ENCODE measurements around the gene IL24.

Gene IL24

DNA sequence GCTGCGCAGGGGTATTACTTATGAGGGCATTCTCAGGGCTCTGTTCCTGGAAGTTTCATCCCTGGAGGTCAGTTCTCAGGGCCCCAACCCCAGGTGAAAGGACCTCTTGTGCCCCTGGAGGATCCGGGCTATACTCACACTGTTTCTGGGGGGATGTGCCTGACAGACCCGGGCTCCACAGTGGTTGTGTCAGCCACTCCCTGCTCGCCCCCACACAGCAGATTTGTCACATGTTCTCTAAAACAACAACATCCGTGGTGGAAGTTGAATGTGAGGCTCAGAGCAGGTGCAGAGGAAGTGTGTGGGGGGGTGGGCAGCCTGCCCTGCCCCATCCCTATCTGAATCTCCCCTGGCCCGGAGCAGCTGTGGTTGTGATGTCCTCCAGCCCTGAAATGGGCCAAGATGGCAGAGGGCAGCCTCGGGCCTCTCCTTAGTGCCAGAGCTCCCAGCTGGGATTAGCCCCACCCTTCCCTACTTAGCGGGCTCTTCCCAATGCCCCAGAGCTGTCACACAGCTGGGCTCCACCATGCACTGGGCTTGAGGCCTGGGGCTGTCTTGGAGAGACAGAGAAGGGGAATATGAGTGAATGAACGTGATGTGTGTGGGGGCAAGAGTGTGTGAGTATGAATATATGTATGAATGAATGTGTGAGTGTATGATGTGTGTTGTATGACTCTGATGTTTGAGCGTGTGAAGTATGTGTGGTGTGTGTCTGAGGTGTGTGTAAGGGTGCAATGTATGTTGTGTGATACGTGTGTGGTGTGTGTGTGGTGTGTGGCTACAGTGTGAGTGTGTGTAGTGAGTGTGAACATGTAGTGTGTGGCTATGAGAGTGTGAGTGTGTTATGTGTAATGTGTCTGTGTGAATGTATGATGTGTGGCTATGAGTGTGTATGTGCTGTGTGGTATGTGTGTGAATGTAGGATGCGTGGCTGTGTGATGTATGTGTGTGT is 26.0 kb downstream of the IL24 start:
- in situ Hi-C loops (cut with MboI; ENCODE audit: low sequenced_read_pairs), result loop anchor here (25.0 kb wide), 1 partner anchor 186 kb away; no protein-coding TSS in a partner anchor

DNA sequence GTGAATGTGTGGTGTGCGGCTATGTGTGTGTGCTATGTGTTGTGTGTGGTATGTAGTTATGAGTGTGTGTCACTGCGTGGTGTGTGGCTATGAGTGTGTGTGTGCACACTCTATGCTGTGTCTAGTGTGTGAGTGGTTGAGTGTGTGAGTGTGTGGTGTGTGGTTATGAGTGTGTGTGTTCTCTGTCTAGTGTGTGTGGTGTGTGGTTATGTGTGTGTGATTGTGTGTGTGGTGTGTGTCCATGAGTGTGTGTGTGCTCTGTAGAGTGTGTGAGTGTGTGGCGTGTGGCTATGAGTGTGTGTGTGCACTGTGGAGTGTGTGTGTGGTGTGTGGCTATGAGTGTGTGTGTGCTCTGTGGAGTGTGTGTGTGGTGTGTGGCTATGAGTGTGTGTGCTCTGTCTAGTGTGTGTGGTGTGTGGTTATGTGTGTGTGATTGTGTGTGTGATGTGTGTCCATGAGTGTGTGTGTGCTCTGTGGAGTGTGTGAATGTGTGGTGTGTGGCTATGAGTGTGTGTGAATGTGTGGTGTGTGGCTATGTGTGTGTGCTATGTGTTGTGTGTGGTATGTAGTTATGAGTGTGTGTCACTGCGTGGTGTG is 26.8 kb downstream of the IL24 start:
- in situ Hi-C loops (cut with MboI; ENCODE audit: low sequenced_read_pairs), result loop anchor here (25.0 kb wide), 1 partner anchor 187 kb away; no protein-coding TSS in a partner anchor

DNA sequence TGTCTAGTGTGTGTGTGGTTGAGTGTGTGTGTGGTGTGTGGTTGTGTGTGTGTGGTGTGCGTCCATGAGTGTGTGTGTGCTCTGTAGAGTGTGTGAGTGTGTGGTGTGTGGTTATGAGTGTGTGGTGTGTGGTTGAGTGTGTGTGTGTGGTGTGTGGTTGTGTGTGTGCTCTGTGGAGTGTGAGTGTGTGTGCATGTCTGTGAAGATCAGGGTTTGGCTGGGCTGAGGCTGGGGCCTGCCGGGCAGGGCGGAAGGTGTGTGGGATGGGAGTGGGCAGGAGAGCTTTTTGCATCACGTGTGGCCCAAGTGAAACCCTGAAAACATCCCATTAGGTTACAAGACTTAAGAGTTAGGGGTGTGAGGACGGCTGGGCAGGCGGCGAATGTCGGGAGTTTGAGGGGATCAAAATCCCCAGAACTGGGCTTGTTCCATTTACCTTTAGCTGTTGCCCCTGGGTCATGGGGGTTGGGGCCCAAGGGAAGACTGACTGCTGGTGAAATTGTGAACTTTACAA is 27.4 kb downstream of the IL24 start:
- in situ Hi-C loops (cut with MboI; ENCODE audit: low sequenced_read_pairs), result loop anchor here (25.0 kb wide), 1 partner anchor 187 kb away; no protein-coding TSS in a partner anchor

DNA sequence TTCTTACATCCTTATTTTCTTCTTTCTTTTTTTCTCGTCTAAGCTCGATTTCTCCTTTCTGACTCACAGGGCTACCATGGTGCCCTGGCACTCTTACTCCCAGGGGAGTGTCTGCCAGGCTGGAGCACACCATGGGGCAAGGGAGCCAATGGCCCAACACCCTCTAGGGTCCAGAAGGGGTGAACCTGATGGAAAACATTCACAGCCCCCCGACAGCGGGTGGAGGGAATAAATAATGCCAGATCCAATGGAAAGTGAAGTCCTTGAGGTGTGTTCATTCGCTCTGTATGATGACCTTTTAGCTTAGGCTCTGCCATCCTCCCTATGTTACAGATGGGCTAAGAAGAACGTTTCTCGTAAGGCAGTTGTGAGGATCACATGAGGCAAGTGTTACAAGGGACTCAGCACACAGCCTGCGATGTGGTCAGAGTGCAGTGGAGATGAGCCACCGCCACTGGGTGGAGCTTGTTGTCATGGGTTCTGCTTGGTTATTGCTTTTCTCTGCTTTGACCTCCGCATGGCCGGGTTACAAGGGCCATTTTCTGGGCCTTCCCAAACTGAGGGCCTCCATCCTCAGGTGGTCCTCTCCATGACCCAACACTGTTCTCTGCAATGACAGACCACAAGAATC is 28.0 kb downstream of the IL24 start:
- in situ Hi-C loops (cut with MboI; ENCODE audit: low sequenced_read_pairs), result no loop called here

DNA sequence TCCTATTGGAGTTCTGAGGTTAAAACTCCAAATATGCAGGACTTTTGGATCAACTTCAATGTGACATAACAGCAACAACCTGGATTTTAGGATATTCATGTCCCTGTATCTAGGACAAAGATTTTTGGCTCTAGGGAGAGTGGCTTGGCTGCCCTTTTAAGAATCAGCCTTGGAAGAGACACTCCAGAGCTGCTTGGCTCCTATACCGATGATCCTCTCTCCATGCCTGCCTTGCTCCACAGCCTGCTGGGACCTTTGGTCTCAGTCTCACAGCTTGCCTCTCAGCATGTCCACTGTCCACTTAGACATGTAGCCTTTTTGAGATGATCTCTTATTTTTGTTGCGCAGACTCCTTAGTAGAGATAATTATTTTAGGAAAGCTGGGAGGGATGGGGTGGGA is 29.0 kb downstream of the IL24 start:
- in situ Hi-C loops (cut with MboI; ENCODE audit: low sequenced_read_pairs), result no loop called here

DNA sequence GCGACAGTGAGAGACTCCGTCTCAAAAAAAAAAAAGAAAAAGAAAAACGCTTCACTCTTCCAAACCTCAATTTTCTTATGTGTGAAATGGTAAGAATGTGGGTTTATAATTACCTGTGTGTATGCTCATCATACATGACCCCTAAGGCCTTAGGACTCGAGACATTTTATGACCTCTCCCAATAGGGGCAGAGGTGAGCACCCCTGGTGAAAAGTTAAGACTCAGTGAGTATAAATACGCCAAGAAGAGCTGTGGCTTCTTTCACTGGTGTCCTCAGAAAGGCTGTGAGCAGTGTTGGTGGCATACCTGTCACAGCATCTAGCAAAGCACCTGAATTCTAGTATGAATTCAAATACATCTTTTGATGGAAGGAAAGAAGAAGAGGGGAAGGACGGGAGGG is 32.3 kb downstream of the IL24 start:
- in situ Hi-C loops (cut with MboI; ENCODE audit: low sequenced_read_pairs), result no loop called here

DNA sequence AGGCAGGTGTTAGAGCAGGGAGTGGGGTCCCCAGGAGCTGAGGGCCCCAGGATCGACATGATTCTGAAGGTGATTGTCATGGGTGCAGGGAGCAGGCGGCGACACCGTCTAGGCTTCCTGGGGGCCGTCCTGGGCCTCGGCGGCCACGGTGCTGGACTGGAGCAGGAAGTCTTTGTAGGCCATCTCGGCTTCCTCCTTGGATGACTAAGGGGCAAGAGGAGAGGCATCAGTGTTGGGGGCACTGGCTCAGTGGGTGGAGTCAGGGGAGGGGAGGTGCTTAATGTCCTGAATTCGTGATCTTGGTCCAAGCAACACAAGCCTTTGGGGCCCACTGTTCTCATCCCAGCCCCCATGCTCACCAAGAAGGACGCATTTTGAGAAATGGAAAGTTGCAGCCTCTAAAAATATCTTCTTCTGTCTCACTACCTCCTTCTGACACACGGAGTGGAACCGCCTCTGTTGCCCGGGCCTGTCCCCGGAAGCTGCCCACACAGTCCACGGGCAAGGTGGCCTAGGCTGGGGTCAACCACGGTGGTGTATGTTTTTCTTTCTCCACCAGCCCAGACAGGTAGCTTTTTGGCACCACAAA is 33.1 kb downstream of the IL24 start:
- in situ Hi-C loops (cut with MboI; ENCODE audit: low sequenced_read_pairs), result no loop called here

DNA sequence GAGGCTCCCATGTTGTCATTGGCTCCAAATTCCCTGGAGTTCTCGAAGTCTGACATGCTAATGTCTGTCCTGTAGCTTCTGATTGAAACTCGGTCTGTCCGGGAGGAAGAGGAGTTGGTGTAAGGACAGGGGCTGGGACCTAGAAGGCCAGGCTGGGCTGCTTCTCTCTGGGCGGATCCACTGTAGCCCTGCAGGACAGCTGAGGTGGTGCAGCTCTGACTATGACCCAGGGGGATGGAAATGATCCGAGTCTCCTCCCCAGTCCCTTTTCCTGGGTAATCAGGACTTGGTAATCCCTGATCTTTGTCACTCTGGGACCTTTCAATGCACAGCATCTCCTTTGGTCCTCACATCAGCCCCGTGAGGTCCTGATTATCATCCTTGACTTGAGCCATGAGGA is 34.5 kb downstream of the IL24 start:
- in situ Hi-C loops (cut with MboI; ENCODE audit: low sequenced_read_pairs), result no loop called here

DNA sequence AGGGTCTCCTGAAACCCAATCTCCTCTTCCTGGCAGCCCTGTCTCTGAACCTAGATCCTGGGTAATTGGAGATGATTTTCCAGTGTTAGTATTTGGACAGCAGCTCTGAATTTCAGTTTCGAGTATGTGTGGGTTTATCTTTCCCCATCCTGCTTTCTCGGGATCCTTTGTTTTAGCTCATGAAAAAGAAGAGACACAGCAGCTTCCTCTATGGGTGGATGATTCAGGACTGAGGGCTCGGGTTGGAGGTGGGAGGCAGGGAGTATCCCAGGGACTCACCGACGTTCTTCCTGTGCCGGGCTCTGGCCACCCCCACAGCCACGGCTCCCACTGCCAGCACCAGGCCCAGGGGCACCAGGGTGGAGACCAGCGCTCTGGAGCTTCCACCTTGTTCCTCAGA is 34.9 kb downstream of the IL24 start:
- in situ Hi-C loops (cut with MboI; ENCODE audit: low sequenced_read_pairs), result no loop called here

DNA sequence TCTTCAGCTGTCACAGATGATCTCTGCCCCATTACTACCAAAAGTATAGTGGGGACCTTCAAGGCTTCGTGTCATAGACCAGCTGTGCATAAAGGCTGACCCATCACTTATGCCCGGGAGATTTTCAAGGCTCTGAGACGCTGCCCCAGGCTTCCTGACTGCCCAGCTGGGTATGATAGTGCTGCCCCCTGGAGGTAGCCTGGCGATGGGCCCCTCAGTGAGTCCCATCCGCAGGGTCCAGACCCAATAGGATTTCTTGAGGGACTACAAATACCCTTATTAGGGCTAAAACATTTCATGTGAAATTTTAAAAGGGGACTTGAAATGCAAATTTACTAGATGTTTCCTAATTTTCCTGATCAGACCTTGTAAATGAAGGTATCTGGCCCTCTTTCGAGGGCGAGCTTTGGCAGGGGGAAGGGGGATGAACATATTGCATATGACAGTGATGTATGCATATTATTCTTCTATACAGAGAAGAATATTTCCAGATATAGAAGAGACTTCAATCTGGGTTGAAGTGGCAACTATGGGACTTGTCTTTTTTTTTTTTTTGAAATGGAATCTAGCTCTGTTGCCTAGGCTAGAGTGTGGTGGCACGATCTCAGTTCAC is 36.2 kb downstream of the IL24 start:
- in situ Hi-C loops (cut with MboI; ENCODE audit: low sequenced_read_pairs), result no loop called here

DNA sequence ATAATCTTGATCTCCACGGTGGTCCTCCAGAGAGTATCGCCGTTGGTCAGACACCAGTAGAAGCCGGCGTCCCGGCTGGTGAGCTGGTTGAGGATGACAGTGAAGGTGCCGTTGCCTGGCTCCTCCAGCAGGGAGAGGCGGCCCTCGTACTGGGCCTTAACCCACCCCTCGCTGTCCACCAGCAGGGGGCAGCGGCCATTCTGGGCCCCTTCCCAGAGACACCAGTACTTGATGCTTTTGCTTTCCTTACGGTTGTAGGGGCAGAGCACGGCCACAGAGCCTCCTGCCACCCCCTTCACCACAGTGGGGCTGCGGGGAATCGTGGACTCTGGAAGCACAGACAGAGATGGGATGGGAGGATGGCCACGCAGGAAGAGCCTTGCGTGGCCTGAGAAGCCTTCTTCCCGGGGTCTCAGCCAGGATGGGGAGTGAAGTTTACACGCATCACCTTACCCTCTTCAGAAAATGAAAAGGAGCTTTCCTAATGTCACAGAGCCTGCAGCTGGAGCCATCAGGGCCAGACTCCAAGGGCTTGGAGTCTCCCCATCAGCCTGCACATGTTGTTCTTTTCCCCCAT is 38.3 kb downstream of the IL24 start:
- in situ Hi-C loops (cut with MboI; ENCODE audit: low sequenced_read_pairs), result no loop called here

DNA sequence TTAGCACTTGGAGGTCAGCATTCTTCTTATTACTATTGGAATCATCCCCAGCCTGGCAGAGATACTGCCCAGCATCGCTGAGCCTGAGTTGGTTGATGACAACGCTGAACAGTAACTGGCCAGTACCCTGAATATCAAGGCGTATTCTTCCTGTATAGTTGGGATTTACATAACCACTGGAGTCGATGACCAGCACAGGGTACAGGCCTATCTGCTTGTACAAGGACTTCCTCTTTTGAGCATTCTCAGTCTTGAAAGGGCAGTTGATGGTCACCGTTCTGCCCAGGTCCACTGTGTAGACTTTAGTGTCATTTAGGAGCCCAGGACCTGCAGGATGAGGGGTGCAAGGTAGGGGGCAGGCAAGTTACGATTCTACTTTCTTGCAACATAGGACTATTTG is 40.2 kb downstream of the IL24 start:
- in situ Hi-C loops (cut with MboI; ENCODE audit: low sequenced_read_pairs), result no loop called here

DNA sequence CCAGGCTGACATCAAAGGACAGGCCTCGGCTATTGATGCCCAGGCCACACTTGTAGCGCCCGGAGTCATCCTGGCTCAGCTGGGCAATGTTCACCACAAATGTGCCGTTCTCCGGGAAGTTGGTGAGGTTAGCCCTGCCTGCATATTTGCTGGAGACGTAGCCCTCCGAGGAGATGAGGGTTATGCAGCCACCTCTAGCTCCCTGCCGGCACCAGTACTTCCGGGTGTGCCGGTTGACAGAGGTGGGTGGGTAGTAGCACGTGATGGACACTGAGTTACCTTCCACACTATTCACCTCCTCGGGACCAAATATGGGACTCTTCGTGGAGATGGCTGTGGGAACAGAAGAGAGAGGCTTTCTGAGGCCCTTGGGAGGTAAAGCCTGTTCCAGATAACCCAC is 41.9 kb downstream of the IL24 start:
- in situ Hi-C loops (cut with MboI; ENCODE audit: low sequenced_read_pairs), result no loop called here

DNA sequence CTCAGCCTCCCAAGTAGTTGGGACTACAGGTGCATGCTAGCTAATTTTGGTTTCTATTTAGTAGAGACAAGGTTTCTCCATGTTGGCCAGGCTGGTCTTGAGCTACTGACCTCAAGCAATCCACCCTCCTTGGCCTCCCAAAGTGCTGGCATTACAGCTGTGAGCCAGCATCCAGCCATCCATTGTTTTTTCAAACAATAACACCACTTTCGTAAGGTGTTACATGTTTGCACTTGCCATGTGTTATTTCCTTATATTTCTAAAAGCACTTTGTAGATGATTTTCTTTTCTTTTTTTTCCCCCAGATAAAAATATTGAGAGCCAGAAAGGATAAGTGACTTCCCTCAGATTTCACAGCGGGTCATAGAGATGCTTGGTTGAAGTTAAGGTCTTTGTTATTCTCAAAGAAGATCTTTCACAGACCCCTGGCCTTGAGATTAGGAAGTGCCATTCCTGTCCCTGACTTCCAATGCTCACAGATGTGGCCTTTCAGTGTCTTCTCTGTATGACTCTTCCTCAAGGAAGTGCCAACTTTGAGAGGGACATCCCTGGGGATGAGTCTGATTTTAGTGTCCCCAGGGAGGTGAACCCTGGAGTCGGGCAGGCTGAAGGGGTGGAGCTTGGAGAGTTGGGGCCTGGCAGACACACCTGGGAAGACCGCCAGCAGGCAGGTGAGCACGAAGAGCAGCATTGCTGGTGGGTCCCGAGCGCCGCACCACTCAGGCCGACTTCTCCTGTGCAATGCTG is 42.8 kb downstream of the IL24 start:
- in situ Hi-C loops (cut with MboI; ENCODE audit: low sequenced_read_pairs), result no loop called here

DNA sequence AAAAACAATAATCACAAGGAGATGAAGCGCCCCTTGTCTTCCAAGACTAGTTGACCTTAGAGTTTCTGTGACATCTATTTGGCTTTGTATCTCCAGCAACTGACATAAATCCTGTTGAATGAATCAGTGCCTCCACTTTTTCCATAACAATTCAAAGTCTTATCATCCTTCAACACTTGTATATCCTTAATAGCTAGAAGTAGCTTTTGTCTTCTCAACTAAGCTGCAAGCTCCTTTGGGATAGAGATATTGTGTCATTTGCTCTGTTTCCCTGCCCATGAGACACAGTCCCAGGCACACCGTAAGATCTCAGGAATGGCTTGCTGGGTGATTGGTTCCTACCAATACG is 43.3 kb downstream of the IL24 start:
- in situ Hi-C loops (cut with MboI; ENCODE audit: low sequenced_read_pairs), result no loop called here

DNA sequence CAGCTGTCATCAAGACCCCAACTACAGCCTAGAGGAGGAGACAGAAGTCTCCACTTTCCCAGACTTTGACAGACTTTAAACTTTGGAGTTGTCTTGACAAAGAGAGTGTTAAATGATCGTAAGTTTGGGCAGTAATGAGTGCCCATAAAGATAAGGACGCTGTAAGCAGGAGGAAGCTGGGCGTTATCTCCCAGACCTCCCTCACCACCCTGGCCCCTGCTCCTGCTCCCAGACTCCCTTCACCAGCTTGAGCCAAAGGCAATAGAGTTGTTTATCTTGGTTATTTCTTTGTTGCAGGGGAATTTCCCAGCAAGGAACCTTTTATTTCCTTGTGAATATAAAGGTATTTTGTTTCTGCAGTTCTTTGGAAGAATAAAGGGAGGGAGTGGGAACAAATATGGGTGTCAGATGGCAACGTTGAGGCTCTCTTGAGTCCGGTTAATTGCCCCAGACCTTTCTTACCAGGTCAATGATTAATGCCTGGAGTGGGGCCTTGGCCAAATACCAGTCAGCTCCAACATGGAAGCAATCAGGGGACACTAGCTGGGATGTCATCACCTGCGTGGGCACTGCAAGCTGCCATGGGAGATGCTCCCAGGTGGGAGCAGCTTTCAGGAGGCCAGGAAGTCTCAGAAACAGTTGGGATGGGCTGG is 44.6 kb downstream of the IL24 start:
- in situ Hi-C loops (cut with MboI; ENCODE audit: low sequenced_read_pairs), result no loop called here

DNA sequence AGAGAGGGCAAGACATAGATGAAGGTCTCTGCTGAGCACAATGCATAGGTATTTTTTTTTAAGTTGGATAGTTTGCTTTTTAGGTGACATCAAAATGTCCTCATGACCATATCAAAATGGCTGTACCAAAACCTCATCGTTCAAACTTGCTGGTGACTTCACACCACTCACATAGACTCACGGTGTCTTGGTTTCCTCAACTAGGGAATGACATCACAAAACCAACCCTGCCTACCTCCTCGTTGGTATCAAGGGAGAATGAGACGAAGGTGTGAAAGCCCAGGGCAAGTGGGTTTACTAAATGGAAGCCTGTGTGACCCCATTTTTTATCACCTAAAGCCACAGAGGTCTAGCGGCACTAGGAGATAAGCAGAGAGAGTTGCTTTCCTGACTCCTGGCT is 47.5 kb downstream of the IL24 start:
- in situ Hi-C loops (cut with MboI; ENCODE audit: low sequenced_read_pairs), result no loop called here

DNA sequence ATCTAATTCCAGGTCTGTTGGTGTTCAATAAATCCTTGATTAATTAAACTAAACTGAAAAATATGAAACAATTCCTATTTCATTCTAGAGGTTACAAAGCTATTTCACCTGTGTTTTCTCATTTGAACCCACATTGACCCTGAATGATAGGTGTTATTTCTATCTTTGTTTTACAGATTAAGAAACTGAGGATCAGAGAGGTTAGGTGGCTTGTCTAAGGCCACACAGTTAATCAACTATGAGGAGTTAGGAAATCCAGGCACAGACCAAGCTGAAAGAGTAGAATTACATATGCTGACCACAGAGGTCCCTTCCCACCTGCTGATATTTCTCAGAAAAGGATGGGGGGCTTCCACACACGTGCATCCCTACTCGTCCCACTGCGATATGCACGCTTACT is 48.5 kb downstream of the IL24 start:
- in situ Hi-C loops (cut with MboI; ENCODE audit: low sequenced_read_pairs), result no loop called here

DNA sequence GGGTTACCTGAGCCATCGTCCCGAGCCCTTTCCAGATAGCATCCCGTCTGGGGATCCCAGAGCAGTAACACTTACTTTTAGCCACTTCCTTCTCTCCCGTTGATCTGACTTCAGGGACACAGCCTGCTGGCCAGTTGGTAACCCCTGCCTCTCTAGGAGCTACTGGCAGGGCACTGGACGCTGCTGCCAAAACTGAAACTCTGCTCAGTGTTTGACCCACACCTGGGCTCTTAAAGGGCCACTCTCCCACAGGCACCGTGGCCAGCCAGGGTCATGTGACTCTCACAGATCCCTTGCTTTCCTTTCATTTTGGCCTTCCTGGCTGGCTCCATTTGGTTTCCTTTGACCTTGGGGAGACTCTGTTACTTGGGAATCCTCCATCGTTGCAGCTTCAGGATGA is 49.0 kb downstream of the IL24 start, which contains the start of gene PIGR:
PIGR (minus strand) TSS at position 206 of the 400 bp plus-strand sequence. CDS start 5,935 bp downstream, outside the sequence.
- in situ Hi-C loops (cut with MboI; ENCODE audit: low sequenced_read_pairs), result no loop called here

Measured in HL-60/S4 treated with phorbol 12-myristate 13-acetate at 8.2 ng/mL for 4 days and 3 days (cell line).